K562 (cell line): ENCODE results near the gene TTC9C. TPM values are rescaled to one million over a fixed set of nuclear protein-coding genes. Genes with fewer than 3 reads are reported as not detected.
A peak's percentile ranks its signal among the peaks of the same experiment; 100 is the strongest.

Source experiments
- GABPA ChIP-seq: fragments of 200-800 bp; sonication (Bioruptor generic); conservative IDR thresholded peaks from 2 replicates; pipeline ENCODE4 v1.6.1; 2016; ENCODE audit warnings: low read depth, missing genetic modification characterization, missing compliant biosample characterization
- HLTF ChIP-seq: fragments of 450-650 bp; IDR thresholded peaks from 2 replicates; pipeline ENCODE4 v1.6.1; 2016
- KDM1A ChIP-seq, 2 experiments: fragments of 450-650 bp; IDR thresholded peaks; 2 replicates each; pipeline ENCODE4 v1.6.1; 2016; ENCODE audit warnings: mild to moderate bottlenecking in 2 of 2
- KDM4B ChIP-seq, 2 experiments: fragments of 450-650 bp in 1 of 2; sonication (generic) in 1 of 2; IDR thresholded peaks; 2 replicates each; pipeline ENCODE4 v1.6.1; 2016 to 2017; ENCODE audit warnings: borderline replicate concordance in 2 of 2, antibody characterized with exemption in 1 of 2, low read depth in 1 of 2, mild to moderate bottlenecking in 1 of 2
- NR3C1 ChIP-seq: sonication (generic); formaldehyde crosslinking; IDR thresholded peaks from 2 replicates; pipeline ENCODE4 v1.8.1; 2022; ENCODE audit warnings: missing genetic modification reagents
- RFX1 ChIP-seq: fragments of 450-650 bp; IDR thresholded peaks from 2 replicates; pipeline ENCODE4 v1.6.1; 2016; ENCODE audit warnings: mild to moderate bottlenecking, moderate library complexity
- SMAD1 ChIP-seq: fragments of 150-350 bp; IDR thresholded peaks from 2 replicates; pipeline ENCODE4 v1.6.1; 2014; ENCODE audit warnings: low read length, low read depth; ENCODE audit not compliant: partially characterized antibody
- TEAD4 ChIP-seq, 2 experiments: sonication (generic) in 1 of 2; formaldehyde crosslinking in 1 of 2; IDR thresholded peaks; 2 replicates each; pipeline versions ENCODE4 v1.6.1 to v1.8.0; 2012 to 2022; ENCODE audit warnings: borderline replicate concordance in 1 of 2, inconsistent platforms in 1 of 2, low read length in 1 of 2, mild to moderate bottlenecking in 1 of 2, missing genetic modification reagents in 1 of 2
- polyA plus RNA-seq, 8 experiments: library from polyadenylated mRNA; depleted of rRNA in 4 of 8; stranded (reverse) in 5 of 8; unstranded in 3 of 8; fragments of >200 nt; fragmentation: Nextera tagmentation in 2 of 8; fragmentation: Illumina TruSeq in 1 of 8; extraction: Ambion mirVana in 2 of 8; extraction: Trizol in 1 of 8; gene quantifications; 2 replicates each; pipeline versions ENCODE4 v1.2.1 to v1.2.3, GENCODE V29; 2011 to 2014; ENCODE audit warnings: inconsistent platforms in 1 of 8, missing spikeins in 1 of 8
- total RNA-seq, 7 experiments: library from RNA; depleted of rRNA in 6 of 7; stranded (reverse); fragments of >200 nt in 6 of 7; fragmentation: Illumina TruSeq in 2 of 7; extraction: Trizol in 2 of 7; gene quantifications; 2 replicates each; pipeline versions ENCODE4 v1.2.1 to v1.2.3, GENCODE V29; 2011 to 2021; ENCODE audit warnings: low replicate concordance in 1 of 7
- TF ChIP-seq, protein P1 (sequence below), 2 experiments: fragments of 450-650 bp; formaldehyde crosslinking in 1 of 2; IDR thresholded peaks; 2 replicates each; pipeline versions ENCODE4 v1.4.0 to v1.6.1; 2014 to 2020; ENCODE audit warnings: mild to moderate bottlenecking in 2 of 2, borderline replicate concordance in 1 of 2, low read depth in 1 of 2
- TF ChIP-seq, protein P2 (sequence below): sonication (generic); formaldehyde crosslinking; IDR thresholded peaks from 2 replicates; pipeline ENCODE4 v1.8.0; 2022; ENCODE audit warnings: mild to moderate bottlenecking, missing genetic modification reagents
- TF ChIP-seq, protein P3 (sequence below): IDR thresholded peaks from 2 replicates; pipeline ENCODE4 v1.6.1; 2011; ENCODE audit warnings: borderline replicate concordance, low read depth, mild to moderate bottlenecking, moderate library complexity, low read length; ENCODE audit not compliant: insufficient read depth, poor library complexity, severe bottlenecking
- TF ChIP-seq, protein P4 (sequence below): fragments of 450-650 bp; IDR thresholded peaks from 2 replicates; pipeline ENCODE4 v1.6.1; 2016; ENCODE audit warnings: borderline replicate concordance

TTC9C gene
- total and polyA plus RNA-seq, 9 of the 15 experiments (the other 6 are each of a cell fraction or from before 2014, with no cell fraction given), result 32.8 to 59.0 (median 37.1) TPM

DNA sequence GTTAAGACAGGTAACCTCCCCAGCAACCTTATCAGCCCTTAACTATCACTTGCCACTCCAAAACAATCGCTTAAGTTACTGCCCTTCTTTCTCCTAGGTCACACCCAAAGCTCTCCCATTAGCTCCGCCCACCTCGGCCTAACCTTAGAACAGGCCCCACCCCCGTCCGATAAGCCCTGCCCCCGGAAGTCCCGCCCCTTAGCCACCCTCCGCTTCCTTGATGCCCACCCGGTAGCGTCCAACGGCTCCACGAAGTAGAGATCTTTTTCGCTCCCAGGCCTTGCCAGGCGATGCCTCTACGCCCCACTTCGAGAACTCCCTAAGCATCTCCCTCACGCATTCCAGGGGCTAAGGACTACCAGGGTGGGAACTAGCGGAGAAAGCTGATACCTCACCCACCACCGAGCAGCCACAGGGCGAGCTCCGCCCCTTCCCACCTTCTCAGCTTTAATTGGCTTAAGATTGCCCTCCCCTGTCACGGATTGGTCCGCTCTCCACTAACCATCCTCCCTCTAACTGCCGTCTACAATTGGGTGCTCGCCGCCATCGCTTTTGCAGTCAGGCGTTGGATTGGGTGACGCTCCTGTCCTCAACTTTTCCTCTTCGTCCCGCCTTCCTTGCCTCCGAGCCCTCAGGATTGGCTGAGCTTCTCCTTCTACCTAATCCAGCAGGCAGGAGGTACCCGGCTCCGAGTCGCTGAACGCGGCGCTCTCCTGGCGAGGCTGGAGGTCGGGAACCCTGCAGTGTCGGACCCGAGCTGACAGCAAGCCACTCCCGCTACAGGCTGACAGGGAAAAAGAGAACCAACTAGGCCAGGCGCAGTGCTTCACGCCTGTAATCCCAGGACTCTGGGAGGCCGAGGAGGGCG is 25.7 kb downstream of the TTC9C start, which contains the start of gene ZBTB3 (continued):
- TF ChIP-seq, protein P1, sequence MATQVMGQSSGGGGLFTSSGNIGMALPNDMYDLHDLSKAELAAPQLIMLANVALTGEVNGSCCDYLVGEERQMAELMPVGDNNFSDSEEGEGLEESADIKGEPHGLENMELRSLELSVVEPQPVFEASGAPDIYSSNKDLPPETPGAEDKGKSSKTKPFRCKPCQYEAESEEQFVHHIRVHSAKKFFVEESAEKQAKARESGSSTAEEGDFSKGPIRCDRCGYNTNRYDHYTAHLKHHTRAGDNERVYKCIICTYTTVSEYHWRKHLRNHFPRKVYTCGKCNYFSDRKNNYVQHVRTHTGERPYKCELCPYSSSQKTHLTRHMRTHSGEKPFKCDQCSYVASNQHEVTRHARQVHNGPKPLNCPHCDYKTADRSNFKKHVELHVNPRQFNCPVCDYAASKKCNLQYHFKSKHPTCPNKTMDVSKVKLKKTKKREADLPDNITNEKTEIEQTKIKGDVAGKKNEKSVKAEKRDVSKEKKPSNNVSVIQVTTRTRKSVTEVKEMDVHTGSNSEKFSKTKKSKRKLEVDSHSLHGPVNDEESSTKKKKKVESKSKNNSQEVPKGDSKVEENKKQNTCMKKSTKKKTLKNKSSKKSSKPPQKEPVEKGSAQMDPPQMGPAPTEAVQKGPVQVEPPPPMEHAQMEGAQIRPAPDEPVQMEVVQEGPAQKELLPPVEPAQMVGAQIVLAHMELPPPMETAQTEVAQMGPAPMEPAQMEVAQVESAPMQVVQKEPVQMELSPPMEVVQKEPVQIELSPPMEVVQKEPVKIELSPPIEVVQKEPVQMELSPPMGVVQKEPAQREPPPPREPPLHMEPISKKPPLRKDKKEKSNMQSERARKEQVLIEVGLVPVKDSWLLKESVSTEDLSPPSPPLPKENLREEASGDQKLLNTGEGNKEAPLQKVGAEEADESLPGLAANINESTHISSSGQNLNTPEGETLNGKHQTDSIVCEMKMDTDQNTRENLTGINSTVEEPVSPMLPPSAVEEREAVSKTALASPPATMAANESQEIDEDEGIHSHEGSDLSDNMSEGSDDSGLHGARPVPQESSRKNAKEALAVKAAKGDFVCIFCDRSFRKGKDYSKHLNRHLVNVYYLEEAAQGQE (IDR thresholded peaks at IDR 0.05; ENCODE audit: borderline replicate concordance), result no peak
- TF ChIP-seq, protein P1 (CRISPR knock-in tag; IDR thresholded peaks at IDR 0.05; ENCODE audit: low read depth), result no peak
- TF ChIP-seq, protein P2, sequence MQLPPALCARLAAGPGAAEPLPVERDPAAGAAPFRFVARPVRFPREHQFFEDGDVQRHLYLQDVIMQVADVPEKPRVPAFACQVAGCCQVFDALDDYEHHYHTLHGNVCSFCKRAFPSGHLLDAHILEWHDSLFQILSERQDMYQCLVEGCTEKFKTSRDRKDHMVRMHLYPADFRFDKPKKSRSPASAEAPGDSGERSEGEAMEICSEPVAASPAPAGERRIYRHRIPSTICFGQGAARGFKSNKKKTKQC, result no peak; the same call in 1 of the 2 replicates
- TF ChIP-seq KDM4B (IDR thresholded peaks at IDR 0.05; ENCODE audit: borderline replicate concordance in 2 of 2, low read depth in 1 of 2) (no peak), RFX1 (no peak; the same call in 1 of the 2 replicates), GABPA (tag) (peak; percentile 96), NR3C1 (CRISPR knock-in tag) (no peak), KDM1A (IDR thresholded peaks at IDR 0.05) (no peak), TEAD4 (IDR thresholded peaks at IDR 0.05; ENCODE audit: low read length) (no peak), TEAD4 (CRISPR knock-in tag; IDR thresholded peaks at IDR 0.05; ENCODE audit: borderline replicate concordance) (no peak), SMAD1 (no peak), HLTF (no peak)
- TF ChIP-seq, protein P3, sequence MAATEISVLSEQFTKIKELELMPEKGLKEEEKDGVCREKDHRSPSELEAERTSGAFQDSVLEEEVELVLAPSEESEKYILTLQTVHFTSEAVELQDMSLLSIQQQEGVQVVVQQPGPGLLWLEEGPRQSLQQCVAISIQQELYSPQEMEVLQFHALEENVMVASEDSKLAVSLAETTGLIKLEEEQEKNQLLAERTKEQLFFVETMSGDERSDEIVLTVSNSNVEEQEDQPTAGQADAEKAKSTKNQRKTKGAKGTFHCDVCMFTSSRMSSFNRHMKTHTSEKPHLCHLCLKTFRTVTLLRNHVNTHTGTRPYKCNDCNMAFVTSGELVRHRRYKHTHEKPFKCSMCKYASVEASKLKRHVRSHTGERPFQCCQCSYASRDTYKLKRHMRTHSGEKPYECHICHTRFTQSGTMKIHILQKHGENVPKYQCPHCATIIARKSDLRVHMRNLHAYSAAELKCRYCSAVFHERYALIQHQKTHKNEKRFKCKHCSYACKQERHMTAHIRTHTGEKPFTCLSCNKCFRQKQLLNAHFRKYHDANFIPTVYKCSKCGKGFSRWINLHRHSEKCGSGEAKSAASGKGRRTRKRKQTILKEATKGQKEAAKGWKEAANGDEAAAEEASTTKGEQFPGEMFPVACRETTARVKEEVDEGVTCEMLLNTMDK, result no peak
- TF ChIP-seq, protein P4, sequence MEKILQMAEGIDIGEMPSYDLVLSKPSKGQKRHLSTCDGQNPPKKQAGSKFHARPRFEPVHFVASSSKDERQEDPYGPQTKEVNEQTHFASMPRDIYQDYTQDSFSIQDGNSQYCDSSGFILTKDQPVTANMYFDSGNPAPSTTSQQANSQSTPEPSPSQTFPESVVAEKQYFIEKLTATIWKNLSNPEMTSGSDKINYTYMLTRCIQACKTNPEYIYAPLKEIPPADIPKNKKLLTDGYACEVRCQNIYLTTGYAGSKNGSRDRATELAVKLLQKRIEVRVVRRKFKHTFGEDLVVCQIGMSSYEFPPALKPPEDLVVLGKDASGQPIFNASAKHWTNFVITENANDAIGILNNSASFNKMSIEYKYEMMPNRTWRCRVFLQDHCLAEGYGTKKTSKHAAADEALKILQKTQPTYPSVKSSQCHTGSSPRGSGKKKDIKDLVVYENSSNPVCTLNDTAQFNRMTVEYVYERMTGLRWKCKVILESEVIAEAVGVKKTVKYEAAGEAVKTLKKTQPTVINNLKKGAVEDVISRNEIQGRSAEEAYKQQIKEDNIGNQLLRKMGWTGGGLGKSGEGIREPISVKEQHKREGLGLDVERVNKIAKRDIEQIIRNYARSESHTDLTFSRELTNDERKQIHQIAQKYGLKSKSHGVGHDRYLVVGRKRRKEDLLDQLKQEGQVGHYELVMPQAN, result peak; percentile 66; the same call in 1 of the 2 replicates
